Measurements from ENCODE around the gene PAK6.
A peak's percentile ranks its signal among the peaks of the same experiment; 100 is the strongest.

PAK6 gene

DNA sequence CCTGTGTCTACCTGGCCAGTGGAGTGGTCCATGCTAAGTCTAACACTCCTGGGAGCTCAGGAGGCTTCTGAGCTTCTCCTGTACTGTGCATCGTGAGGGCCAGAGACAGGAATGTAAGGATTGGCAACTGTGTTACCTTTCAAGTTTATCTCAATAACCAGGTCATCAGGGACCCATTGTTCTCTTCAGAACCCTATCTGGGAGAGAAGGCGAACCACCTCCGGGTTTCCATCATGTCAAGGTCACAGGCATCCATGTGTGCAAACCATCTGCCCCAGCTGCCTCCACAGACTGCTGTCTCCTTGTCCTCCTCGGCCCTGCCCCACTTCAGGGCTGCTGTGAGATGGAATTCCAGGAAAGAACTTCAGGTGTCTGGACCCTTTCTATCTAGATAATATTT, 38.1 kb downstream of the PAK6 start:
- DNase-seq (ENCODE audit: low spot score) = no peak

GRCh38 chr15:40277471-40277870, 38.6 kb downstream of the PAK6 start:
- DNase-seq (ENCODE audit: low spot score) = no peak

DNA sequence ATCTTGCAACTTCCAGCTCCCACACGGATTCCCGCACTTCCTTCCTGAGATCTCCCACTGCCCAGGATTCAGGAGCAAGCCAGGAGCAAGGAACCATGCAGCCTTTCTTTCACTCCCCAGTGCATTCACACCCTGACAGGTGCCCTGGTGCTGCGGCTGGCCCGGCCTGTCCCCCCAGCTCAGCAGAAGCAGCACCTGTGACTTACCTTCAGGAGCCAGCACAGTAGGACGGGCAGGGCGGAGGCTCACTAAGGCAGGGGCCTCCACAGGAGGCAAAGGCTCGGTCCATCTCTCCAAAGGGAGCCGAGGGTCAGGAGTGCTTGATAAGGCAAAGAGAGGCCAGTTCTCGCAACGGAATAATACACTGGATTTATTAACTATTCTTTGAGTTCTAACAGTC, 39.2 kb downstream of the PAK6 start:
- no peak for DNase-seq (ENCODE audit: low spot score)

GRCh38 chr15:40279437-40280141, 40.7 kb downstream of the PAK6 start:
- DNase-seq (ENCODE audit: low spot score) = peak; percentile 46

DNA sequence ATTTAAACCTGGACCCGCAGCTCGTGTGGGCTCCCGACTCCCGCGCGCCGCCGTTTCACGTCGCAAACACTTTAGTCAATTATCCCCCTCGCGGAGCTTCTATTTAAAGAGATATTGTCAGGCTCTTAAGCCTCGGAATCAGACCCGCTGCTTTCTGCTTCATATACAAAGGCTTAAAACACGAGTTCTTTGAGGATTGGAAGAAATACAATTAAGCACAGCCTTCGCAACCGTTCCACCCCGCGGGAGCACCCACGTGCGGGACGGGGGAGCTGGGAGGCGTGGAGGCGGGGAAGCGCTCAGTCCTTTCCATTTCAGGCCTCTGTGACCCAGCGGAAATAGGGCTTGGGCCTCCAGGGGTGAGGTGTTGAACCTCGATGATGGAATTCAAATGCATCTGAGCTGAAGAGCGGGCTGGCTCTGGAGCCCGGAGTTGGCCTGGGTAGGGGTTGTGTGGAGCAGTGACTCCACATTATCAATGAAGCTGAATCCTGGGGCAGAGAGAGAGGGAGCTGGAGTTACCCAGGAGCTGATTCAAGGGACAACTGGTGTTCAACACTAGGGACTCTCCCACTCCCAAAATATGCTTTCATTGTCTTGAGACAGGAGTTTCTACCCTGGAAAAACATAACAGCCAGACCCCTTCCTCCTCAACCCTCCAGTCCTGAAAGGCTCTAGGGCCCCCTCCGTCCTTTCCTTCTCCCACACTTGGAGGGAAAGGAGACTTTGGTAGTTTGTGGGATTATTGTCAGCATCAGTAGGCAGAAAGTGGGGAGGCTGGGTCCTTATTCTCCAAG, 41.6 kb downstream of the PAK6 start:
- DNase-seq (ENCODE audit: low spot score) = no peak

- no peak for DNase-seq (ENCODE audit: low spot score)
Observed at GRCh38 chr15:40281057-40281800, 42.4 kb downstream of the PAK6 start.

DNA sequence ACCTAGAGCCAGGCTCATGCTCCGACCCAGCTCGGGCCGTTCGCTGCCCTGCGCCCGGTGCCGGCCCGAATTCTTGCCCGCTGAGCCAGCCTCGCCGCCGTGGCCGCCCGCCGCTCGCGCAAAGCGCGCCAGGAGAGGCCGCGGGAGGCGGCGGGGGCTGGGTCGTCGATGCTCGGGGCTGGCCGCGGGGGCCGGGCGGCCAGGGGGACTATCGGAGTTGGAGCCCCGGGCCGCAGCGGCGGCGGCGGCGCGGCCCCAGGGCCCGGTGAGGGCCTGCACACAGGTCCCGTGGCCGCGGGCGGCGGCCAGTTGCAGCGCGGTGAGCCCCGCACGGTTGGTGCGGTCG, 42.9 kb downstream of the PAK6 start:
- DNase-seq (ENCODE audit: low spot score) = no peak

DNA sequence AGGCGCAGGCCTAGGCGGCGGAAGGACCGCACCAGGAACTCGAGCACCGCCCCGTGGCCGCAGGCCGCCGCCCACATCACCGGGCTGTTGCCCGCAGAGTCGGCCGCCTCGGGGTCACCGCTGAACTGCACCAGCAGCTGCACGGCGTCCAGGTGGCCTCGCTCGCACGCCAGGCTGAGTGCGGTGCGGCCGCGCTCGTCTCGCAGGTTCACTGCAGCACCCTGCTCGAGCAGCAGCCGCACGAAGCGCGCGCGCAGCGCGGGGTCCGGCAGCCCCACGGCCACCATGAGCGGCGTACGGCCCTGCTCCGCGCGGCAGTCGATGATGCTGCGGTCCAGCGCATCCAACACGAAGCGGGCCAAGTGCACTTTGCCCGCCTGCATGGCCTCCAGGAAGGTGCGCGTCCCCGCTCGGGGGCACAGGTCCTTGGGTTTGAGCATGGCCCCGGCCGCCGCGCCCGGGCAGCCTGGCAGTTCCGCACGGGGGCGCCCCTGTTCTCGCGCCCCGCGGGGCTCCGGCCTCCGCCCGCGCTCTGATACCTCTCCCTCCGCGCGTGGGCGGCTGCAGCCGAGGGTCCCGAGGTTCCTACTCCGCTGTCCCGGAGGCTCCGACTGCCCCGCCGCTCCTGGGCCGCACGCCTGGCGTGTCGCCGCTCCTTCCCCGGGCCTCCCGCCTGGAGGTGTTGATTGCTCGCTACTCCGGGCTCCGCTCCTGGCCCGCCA, 43.4 kb downstream of the PAK6 start:
- DNase-seq (ENCODE audit: low spot score) = no peak

DNA sequence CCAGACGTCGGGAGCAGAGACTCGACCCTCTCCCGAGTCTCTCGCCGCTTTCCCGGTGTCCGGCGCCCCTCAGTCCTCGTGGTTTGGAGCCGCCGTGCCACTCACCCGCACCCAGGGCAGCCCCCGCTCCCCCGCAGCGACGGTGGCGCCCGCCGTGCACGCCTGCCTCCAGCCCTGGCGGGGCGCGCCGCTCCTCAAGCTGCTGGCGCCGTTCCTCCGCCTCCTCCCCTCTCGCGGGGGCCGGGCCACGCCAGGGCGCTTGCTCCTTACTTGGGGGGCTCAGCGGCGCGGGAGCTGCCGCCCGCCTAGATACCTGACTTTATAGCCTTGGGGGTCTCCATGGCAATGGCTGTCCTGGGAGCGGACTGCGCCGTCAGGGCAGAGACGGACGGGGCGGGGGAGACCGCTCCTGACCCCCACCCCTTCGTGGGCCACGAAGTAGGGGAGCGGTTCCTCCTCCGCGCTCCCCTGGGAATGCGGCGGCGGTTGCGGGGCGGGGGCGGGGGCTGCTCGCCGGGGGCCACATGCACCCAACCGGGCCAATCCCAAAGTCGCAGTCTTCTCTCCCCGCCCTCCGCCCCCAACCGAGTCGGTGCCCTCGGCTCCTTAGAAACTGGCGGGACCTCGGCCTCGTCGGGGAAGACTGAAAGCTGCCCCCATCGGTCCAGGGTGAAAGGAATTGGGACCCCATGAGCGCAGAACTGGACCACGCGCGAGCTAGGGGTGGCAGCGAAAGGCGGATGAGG, 44.2 kb downstream of the PAK6 start, which contains the start of gene ANKRD63:
Gene ANKRD63, minus strand, starts transcription at position 196 of the 746 bp plus-strand sequence. CDS start 478 bp downstream, outside the sequence.
- no peak for DNase-seq (ENCODE audit: low spot score)

DNA sequence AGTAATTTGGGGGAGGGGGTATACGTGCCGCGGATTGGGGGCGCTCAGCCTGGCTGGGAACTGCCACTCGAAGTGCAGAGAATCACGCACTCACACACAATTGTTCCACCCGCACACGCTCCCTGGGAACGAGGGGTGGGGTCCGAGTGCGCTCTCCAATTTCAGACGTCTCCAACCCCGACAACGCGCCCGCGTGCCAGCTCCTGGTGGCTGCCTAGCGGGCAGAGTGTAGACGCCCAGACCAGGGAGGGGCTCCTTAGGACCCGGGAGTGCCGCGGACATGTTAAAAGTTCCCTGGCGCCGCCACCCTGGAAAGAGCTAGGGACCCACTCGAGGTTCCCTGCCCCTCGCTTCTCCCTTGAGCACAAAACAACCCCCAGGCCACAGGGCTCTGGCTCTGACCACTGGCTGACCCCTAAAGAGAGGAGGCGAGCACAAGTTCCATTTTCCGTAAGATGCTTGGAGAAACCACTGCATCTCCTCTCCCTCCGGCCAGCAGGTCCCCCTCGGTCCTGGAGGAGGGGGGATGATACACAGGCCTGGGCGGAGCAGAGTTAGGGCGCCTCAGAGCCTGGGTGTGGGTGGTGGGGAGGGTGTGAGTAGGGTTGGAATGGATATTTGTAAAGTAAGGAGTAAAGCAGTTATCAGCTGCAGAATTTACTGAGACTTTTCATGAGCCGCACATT, 44.9 kb downstream of the PAK6 start:
- DNase-seq (ENCODE audit: low spot score) = no peak

DNA sequence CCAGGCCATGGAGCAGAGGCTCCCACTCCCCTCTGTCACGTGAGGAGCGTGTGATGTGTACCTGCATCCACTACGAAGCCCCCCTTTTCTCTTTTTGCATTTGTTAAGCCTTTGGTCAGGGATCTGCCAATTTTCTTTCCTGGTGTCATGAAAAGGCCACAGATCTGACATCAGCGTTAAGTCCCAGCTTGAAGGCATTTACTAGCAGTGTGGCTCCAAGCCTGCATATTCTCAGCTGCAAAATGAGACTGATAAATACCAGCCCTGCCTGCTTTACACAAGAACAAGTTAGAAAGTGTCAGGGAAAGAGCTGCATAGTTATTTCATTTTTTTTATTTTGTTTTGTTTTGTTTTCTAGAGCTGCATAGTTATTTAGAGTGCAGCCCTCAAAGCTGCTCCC, 46.3 kb downstream of the PAK6 start:
- no peak for DNase-seq (ENCODE audit: low spot score)

DNA sequence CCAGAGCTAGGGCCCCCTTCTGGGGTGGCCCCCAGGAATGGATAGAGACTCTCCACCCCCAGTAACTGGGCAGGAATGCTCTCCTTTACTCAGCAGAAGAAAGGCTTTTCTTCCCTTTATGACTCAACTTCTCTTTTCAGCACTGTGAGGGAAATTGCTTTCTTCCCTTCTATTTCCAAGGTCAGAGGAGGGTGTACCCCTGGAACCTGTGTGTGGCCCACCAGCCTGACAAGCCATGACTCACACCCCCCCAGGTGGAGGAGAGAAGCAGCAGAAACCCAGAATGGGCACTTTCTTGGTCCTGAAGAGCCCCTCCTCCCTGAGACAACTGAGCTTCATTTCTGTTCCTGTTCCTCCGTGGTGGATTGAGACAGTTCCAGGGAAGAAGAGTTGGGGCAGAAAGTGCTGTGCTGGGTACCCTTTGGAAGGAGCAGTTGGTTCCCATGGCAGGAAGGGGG, 46.7 kb downstream of the PAK6 start:
- no peak for DNase-seq (ENCODE audit: low spot score)

DNA sequence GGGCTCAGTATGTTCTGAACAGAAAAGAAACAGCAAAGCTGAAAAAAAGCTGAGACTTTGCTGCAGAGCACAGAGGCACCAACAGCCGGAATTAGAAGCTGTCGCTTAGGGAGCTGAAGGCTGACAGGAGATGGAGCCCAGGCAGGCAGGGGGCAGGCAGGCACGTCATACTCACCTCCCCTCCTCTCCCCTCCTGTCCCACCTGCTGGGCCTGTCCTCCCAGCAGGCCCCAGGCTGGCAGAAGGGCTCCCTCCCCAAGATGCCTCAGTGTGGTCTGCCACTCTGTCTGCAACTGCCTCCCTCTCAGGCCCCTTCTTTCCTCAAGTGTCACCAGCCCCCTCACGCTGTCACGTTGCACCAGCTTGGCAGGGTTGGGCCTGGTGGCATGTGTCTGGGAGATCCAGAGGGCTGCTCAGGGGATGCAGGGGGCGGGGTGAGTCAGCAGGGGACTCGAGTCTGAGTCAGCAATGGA, 47.2 kb downstream of the PAK6 start:
- DNase-seq (ENCODE audit: low spot score) = no peak

DNA sequence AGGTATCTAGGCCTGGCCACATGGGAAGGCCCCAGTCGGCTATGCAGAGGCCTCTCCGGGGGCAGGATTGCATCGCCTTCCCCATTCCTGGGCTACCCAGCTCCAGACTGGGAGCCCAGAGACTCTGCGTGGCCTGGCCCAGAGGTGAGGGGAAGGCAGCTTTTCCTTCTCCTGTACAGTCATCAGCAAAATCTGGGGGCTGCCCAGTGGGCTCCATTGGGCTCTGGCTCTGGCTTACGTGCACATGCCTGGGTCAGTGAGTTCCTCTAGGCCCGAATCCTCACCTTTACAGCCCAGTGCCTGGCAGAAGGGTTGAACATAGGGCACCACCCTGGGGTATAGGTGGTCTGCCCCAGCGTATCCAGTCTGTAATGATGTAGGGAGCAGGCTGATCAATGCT, 47.9 kb downstream of the PAK6 start:
- no peak for DNase-seq (ENCODE audit: low spot score)

DNA sequence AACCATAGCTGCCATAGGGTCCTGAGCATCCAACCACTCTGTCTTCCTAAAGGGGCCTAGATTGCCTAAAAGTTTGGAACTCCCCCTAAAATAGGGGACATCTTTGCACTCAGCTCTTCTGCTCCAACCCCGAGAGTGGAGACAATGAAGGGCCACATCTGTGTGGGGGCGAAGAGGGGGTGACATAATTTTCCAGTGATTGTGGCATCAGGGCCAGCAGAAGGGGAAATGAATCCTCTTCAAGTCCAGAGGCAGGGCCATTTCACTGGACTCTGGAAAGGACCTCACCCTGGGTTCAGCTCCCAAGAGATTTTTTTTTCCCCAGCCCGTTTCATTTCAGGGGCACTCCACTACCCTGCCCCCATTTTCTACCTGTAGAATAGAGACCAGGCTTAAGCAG, 48.6 kb downstream of the PAK6 start:
- DNase-seq (ENCODE audit: low spot score) = no peak

GRCh38 chr15:40287968-40288367, 49.1 kb downstream of the PAK6 start:
- no peak for DNase-seq (ENCODE audit: low spot score)

GRCh38 chr15:40289140-40289775, 50.4 kb downstream of the PAK6 start:
- no peak for DNase-seq (ENCODE audit: low spot score)

DNA sequence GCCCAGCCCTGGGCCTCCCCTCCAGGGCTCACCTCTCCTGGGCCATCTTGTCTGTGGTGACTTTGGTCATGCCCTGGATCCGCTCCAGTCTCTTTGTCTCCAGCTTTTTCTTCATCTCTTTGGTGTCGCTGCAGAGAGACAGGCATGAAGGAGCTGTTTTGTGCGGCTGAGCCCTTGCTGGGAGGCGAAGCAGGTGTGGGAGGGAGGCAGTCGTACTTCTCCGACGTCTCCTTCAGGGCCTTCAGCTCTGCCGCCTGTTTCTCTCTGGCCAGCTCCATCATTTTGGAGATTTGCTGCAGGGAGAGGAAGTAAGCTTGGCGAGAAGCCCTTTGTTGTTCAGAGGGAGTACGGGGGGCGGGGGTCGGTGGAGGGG, 51.7 kb downstream of the PAK6 start:
- no peak for DNase-seq (ENCODE audit: low spot score)

DNA sequence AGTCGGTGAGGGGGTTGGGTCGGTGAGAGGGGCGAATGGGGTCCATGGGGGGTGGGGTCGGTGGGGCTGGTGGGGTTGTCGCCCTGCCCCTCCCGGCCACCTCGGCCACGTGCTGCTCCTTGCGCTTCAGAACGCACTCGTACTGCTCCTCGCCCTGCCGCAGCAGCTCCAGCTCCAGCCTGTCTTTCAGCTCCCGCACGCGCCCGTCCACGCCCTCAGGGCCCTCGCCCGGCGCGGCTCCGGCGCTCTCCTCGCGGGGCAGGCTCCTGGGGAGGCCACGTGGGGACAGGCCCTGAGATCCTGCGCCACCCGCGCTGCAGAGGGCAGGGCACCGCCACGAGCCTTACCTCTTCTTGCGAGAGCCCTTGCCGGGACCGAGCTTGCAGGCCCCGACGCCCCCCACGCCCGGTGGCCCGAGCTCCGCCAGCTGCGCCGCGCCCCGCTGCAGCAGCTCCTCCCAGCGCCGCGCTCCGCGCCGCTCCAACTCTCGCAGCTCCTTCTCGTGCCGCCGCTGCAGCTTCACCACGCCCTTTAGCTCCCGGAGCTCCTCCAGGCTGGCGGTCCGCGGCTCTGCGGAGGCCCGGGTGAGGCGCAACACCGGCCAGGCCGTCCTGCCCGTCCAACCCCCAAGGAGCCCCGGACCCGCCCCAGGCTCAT, 52.2 kb downstream of the PAK6 start:
- peak; percentile 48 for DNase-seq (ENCODE audit: low spot score)

DNA sequence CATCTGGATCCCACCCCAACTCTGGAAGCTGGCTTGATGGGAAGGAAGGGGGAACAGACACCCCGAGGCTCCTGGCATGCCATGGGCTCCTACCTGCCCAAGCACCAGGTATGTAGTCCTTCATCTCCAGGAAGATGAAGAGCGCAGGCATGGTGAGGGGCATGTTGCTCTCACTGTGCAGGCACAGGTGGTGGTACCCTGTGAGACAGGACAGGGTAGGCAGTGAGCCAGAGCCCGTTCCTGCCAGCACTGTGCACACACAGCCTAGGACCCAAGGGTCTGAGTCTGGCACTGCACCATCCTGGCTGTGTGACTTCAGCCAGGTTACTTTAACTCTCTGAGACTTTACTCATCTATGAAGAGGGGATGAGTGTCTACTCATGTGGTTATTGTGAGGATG, 53.4 kb downstream of the PAK6 start:
- DNase-seq (ENCODE audit: low spot score) = no peak
